H54 (cell line): ENCODE data around the gene FRMD4A.

Experiments
- DNase-seq: peaks from one replicate; pipeline ENCODE4 v3.0.0; 2011; ENCODE audit warnings: low spot score, mixed read lengths; ENCODE audit not compliant: insufficient read length
- FAIRE-seq: peaks from 3 replicates; lab custom pipeline; 2011; peaks lifted over from hg19 to GRCh38; lab: Jason Lieb, UNC
- POLR2A ChIP-seq: IDR thresholded peaks from 2 replicates; pipeline ENCODE4 v1.6.1; 2011; ENCODE audit warnings: low read depth, mild to moderate bottlenecking, low read length

Gene FRMD4A

DNA sequence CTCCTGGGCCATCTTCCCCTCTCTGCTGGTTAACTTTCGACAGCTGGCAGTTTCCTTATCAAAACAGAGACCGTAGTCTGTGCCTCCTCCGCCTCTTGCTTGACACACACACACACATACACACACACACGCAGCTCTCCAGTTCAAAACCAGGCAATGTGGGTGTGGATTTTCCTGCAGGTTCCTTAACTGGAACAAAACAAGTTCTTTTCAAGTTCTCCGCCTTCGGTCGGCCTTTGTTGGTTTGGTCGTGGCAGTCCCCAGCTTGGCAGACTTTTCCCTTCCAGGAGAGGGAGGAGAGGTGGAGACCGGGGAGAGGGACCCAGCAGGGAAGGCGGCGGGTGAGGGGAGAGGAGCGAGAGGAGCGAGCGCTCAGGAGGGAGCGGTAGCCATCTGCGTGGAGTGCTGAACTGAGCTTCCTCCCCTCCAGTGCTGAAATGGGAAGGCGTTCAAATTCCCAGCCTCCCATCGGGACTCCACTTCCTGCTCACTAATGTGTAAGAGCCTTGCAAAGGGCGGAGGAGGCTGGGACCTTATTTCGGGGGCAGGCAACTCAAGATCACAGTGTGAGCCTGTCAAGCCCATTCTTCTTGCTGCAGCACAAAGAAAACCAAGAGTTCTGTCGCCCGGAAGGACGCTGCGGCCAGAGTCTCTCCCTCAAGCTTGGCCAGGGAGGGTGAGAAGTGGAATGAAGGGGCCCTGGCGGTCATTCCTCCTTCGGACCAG is 623.4 kb downstream of the FRMD4A start:
- no peak for FAIRE-seq
- peak; percentile 18 for DNase-seq
- peak; percentile 61; the same call in 1 of the 2 replicates for TF ChIP-seq POLR2A

DNA sequence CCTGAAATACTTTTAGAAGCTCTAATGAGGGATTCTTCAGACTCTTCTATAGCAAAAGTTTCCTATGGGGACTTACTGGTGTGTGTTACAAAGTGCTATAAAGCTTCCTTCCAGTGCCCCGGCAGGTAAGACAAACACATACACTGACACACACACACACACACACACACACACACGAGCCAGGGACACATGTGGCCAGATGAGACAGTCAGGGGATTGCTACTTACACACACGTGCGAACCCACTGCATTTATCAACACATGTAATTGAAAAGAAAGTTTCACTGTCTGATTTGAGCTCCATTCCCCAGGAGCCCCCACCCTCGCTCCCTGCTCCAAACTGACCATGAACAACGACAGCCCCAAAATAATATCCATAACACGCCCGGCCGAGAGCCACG is 624.1 kb downstream of the FRMD4A start:
- no peak for TF ChIP-seq POLR2A
- DNase-seq (no peak), FAIRE-seq (no peak)

DNA sequence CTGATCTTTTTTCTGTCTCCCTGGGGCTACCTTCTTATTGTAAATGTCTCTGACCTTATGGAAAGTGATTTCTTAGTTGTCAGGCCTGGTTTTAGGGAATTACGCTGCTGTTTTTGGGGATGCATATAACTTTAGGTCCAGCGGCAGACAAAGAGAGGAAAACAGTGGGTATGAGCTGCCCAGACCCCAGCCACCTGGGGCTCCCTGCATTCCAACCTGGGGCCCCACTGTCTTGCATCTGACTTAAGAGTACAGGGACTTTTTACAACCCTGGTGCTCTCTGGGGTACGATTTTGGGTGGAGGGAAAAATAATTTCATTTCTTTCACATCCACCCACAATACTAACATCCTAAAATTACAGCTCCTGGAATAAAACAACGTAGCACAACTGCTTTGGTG is 624.5 kb downstream of the FRMD4A start:
- DNase-seq = no peak
- no peak for TF ChIP-seq POLR2A
- FAIRE-seq = no peak

DNA sequence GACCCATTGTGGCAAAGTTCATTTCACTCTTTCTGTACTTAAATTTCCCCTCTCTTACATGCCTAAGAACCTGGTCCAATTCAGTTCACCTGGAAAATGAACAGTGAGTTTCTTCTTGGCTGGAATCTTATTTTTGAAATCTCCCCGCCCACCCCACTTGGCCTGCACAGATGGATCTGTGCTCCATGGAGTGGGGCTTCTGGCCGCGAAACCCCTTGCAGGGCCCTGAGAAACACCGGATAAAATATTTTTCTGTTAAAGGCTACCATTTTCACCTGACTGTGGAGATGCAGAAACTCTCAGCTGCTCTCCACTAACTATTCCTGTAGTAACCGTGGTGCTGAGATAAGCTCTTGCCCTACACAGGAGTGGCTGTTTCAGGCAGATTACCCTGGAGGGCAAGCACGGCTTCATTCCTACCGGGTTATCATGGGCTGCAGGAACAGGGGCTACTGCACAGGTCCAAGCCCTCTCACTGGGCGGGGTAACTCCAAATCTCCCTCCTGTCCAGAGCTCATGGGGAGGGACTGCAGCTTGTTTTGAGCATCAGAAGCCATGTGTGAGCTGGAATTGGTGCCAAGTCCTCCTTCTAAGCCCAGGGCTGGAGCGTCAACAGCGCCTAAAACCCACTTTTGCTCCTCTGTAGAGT is 625.1 kb downstream of the FRMD4A start:
- no peak for DNase-seq
- TF ChIP-seq POLR2A = no peak
- no peak for FAIRE-seq

DNA sequence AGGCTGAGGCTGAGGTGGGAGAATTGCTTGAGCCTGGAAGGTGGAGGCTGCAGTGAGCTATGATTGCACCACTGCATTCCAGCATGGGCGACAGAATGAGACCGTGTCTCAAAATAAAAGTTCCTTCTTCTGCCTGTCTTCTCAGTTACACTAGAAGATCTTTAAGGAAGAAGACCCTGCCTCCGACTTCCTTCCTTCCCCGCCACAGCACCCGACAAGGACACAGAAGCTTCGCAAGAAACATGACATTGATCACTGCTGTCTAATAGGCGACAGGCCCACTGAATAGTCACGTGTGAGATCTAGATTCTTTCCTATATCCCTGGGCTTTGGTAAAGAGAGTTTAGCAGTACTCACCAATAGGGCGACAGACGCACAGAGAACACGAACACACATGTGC is 625.8 kb downstream of the FRMD4A start:
- FAIRE-seq (no peak), DNase-seq (no peak)
- TF ChIP-seq POLR2A = no peak

DNA sequence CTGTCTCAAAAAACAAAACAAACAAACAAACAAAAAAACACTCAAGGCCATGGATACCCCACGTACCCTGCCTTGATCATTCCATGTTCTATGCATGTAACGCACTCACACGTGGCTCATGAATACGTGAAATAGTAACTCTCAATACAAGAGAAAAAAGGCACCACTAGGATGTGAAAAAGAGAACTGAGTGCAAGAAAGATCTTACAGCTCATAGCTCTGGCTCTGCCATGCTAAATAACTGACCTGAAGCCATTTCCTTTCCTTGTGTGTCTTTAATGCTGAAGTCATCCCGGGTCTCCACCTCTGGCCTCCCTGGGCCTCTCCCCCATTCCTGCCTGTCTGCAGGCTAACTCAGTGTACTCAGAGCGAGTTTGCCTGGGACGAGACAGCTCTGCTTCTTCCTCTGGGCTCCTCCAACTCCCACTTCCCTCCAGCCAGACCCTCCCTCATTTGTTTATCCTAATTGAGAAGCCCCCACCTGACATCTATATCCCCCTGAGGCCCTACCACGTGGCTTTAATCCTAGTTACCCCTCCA is 626.7 kb downstream of the FRMD4A start:
- FAIRE-seq (no peak), DNase-seq (no peak)
- TF ChIP-seq POLR2A = no peak

DNA sequence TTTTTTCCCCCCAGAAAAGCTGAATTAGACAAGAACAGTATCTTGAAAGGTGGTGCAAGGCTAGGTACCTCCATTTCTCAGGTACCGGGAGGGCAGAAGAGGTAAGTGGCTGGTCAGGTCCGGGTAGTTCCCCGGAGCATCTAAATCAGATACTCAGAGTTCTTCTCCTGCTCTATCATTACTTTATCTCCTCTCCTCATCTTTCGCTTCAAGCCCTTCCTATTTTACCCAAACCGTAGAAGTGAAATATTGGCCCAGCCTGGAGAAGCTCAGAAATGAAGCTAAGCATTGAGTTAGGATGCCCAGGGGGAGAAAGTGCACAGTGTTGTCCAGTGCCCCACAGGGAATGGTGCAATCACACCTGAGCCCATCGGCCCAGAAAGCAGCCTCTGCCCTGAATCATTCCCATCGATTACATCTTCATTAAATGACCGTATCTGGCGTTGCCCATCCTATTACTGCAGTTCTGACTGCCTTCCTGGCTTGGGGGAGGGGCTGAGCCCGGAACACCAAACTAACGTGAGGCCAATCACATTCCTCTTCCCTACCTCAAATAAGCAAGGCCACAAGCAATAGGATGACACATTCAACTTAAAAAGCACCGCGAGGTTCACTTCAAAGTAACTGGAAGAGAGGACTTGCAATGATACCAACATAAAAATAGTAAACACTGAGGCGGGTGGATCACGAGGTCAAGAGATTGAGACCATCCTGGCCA is 627.5 kb downstream of the FRMD4A start:
- no peak for TF ChIP-seq POLR2A
- FAIRE-seq (no peak), DNase-seq (no peak)

DNA sequence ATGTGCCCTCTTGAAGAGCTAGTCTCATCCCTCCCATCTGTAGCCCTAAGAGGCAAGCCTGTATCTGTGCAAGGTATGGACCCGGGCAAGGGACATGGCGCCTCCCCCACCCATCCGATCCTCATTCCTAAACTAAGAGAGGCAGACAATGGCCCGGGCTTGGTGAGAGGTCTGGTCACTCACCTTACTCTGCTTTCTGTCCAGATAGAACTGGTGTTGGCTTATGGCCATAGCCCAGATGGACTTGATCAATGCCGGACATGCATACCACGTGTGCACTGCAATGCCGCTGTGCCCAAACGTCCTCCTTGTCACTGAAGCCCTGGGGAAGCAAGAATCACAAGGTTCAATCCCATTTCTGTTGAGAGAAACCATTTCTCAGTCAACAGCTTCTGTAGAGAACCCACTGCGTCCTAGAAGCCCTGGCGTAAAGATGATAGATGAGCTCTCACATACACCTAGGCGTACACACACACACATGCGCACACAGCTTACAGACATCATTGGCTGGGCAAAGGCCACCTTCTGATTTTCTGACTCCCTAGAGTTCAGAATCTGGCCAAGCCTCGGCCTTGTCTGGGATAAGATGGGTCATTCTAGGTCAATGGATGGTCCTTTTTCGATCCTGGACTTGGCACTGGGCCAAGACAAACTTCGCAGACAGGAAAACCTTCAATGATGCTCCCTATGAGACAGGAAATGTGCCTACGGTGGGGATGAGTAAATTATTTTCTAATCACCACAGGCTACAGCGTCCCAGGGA is 629.4 kb downstream of the FRMD4A start:
- no peak for DNase-seq
- TF ChIP-seq POLR2A = no peak
- no peak for FAIRE-seq

DNA sequence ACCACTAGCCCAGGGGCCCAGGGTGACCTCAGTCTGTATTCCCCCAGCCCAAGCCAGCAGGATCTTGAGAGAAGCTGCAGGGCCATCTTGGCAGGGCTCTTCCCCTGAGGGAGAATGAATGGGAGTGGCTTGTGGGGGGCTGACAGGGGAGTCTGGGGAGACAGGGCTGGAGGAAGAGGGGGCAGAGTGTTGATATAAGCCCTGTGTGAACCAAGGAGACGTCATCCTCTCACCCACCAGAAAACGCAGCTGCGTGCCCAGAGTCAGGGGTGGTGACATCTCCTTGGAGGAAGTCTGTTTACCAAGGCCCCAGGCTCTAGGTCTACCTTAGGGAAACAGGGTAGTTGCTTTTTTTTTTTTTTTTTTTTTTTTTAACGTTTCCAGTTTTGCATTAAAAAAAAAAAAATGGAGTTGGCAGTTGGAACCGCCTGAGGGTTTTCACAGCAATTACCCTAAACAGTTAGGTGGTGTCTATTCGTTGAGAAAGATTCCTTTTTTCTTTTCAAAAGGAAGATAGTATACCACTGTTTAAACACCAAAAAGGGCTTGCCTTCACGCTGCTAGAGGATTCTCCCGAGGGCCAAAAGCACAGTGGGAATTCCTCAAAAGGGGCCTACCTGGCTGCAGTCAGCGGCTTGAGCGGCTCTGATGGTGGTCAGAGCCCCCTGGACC is 630.1 kb downstream of the FRMD4A start:
- TF ChIP-seq POLR2A = no peak
- FAIRE-seq (no peak), DNase-seq (no peak)

DNA sequence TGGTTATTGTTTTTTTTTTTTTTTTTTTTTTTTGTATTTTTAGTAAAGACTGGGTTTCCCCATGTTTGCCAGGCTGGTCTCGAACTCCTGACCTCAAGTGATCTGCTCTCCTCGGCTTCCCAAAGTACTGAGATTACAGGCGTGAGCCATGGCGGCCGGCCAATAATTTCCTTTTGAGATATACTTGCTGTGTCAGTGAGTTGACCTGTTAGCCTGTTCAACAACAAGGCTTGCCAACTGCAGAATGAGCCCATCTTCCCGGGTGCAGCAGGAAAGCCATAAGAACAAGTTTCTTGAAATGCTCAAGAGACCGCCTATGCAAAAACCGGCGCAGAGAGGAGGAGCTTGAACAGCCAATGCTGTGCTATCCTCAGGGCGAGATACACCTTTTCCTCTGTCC is 631.5 kb downstream of the FRMD4A start:
- FAIRE-seq (no peak), DNase-seq (no peak)
- TF ChIP-seq POLR2A = no peak

DNA sequence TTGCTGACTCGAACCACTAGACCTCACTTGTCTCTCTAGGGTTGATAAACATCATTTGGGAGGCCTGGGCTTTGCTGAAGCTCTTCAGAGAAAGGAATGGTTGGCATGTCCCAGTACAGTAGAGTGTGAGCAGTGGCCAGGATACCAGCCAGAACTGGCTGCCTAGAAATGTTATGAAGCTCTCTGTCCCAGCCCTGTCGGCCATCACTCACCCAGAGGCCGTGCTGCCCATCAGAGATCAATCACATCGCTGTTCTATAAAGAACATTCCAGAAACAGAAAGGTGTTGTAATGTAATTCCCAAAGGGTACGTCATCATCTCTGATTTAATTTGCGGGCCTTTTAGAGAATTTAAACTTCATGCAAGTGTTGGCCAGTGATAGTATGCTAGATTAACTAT is 632.5 kb downstream of the FRMD4A start:
- TF ChIP-seq POLR2A = no peak
- no peak for FAIRE-seq

DNA sequence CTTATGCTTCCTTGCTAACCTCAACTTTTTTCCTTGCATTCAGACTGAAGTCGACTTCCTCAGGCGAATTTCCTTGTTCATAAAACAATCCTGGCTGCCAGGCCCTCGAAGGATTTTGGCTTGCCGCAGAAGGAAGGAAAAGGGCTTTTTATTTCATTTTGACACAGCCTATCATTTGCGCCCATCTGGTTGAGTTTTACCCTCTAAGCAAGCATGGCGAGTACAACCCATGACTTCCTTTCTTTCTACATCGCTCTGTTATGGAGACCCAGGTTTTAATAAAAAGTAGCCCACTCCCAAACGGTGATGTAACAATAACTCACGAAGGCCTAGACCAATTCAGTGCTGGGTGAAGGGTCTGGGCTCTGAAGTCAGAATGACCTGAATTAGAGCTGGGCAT is 634.7 kb downstream of the FRMD4A start:
- FAIRE-seq = no peak

More for the DNA sequence above, 632.5 kb downstream of the FRMD4A start:
- no peak for DNase-seq

DNA sequence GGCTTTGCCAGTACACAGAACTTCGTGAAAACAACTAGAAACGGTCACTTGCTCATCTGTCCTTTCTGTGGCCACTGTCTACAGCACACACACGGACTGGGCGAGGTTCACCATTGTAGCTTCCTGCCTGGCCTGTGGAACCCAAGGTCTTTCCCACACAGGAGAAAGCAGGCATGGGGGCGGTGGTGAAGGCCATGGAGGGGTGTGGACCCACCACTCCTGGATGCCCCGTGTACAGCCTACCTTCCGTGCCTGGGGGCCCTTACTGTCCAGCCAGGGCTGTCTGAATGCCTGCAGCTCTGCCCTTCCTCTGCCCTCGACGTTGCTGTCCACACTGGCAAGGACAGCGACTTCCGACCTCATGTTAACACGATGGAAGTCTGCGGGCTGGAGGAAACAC is 635.1 kb downstream of the FRMD4A start:
- DNase-seq = no peak
- TF ChIP-seq POLR2A = no peak
- no peak for FAIRE-seq

More for the DNA sequence above, 634.7 kb downstream of the FRMD4A start:
- TF ChIP-seq POLR2A = no peak
- DNase-seq = no peak
